ENCODE data around the gene ATG5.

ATG5 gene

GRCh38 chr6:106227612-106228507 is 97.7 kb downstream of the ATG5 start:
- DNase-seq (ENCODE audit: low read depth, low spot score): no peak
- no peak overlapping the region for H3K27ac ChIP-seq

GRCh38 chr6:106226676-106227075 is 98.9 kb downstream of the ATG5 start:
- no peak overlapping the region for H3K27ac ChIP-seq
- DNase-seq (ENCODE audit: low read depth, low spot score): no peak

- no peak for DNase-seq (ENCODE audit: low read depth, low spot score)
- no peak overlapping the region for H3K27ac ChIP-seq
Observed at GRCh38 chr6:106225581-106225980, 100.0 kb downstream of the ATG5 start.

- H3K27ac ChIP-seq: peak overlapping the region; percentile 8
- DNase-seq (ENCODE audit: low read depth, low spot score): peak; percentile 22
Observed at GRCh38 chr6:106223300-106223930, 102.1 kb downstream of the ATG5 start.

- H3K27ac ChIP-seq: no peak overlapping the region
- no peak for DNase-seq (ENCODE audit: low read depth, low spot score)
Observed at GRCh38 chr6:106220485-106220884, 105.1 kb downstream of the ATG5 start.

- no peak overlapping the region for H3K27ac ChIP-seq
- no peak for DNase-seq (ENCODE audit: low read depth, low spot score)
Observed at GRCh38 chr6:106216527-106216926, 109.0 kb downstream of the ATG5 start.

- no peak for DNase-seq (ENCODE audit: low read depth, low spot score)
- H3K27ac ChIP-seq: no peak overlapping the region
Observed at GRCh38 chr6:106215608-106216007, 110.0 kb downstream of the ATG5 start.

- DNase-seq (ENCODE audit: low read depth, low spot score): no peak
Observed at GRCh38 chr6:106214531-106214930, 111.0 kb downstream of the ATG5 start.

GRCh38 chr6:106213660-106214289 is 111.8 kb downstream of the ATG5 start:
- no peak for DNase-seq (ENCODE audit: low read depth, low spot score)

More at GRCh38 chr6:106214531-106214930, 111.0 kb downstream of the ATG5 start:
- H3K27ac ChIP-seq: no peak overlapping the region

GRCh38 chr6:106212576-106212975 is 113.0 kb downstream of the ATG5 start:
- H3K27ac ChIP-seq: no peak overlapping the region
- no peak for DNase-seq (ENCODE audit: low read depth, low spot score)

More at GRCh38 chr6:106213660-106214289, 111.8 kb downstream of the ATG5 start:
- no peak overlapping the region for H3K27ac ChIP-seq

GRCh38 chr6:106206905-106207304 is 118.7 kb downstream of the ATG5 start:
- DNase-seq (ENCODE audit: low read depth, low spot score): no peak
- no peak overlapping the region for H3K27ac ChIP-seq

- no peak for DNase-seq (ENCODE audit: low read depth, low spot score)
- no peak overlapping the region for H3K27ac ChIP-seq
Observed at GRCh38 chr6:106204961-106205360, 120.6 kb downstream of the ATG5 start.

- peak overlapping the region; percentile 99 for H3K27ac ChIP-seq
- peak; percentile 60 for DNase-seq (ENCODE audit: low read depth, low spot score)
Observed at GRCh38 chr6:106199998-106200397, 125.6 kb downstream of the ATG5 start.

- H3K27ac ChIP-seq: peak overlapping the region; percentile 99
- DNase-seq (ENCODE audit: low read depth, low spot score): no peak
Observed at GRCh38 chr6:106199331-106199730, 126.2 kb downstream of the ATG5 start.

- no peak for DNase-seq (ENCODE audit: low read depth, low spot score)
- H3K27ac ChIP-seq: peak overlapping the region; percentile 99
Observed at GRCh38 chr6:106197441-106197840, 128.1 kb downstream of the ATG5 start.

GRCh38 chr6:106194949-106195921 is 130.3 kb downstream of the ATG5 start:
- DNase-seq (ENCODE audit: low read depth, low spot score): peak; percentile 99
- H3K27ac ChIP-seq: peak overlapping the region; percentile 99

GRCh38 chr6:106192824-106193223 is 132.7 kb downstream of the ATG5 start:
- H3K27ac ChIP-seq: peak overlapping the region; percentile 99
- no peak for DNase-seq (ENCODE audit: low read depth, low spot score)

GRCh38 chr6:106188104-106188794 is 137.3 kb downstream of the ATG5 start:
- no peak for DNase-seq (ENCODE audit: low read depth, low spot score)
- H3K27ac ChIP-seq: peak overlapping the region; percentile 0

- no peak for DNase-seq (ENCODE audit: low read depth, low spot score)
- no peak overlapping the region for H3K27ac ChIP-seq
Observed at GRCh38 chr6:106187424-106187982, 138.1 kb downstream of the ATG5 start.

Measured in epithelial cell of prostate (primary cell).